NCI-H526 (cell line): ENCODE measurements around the gene HADH.

Source experiments
- DNase-seq, 2 experiments: peaks; one replicate each; lab custom pipeline; 2025; lab: John Stamatoyannopoulos, UW

The HADH gene

GRCh38 chr4:108058685-108059440, 69.2 kb downstream of the HADH start:
- peak; percentile 22 to 49 for DNase-seq

- DNase-seq = peak; percentile 48 to 73
Measured at GRCh38 chr4:108060164-108060563, 70.5 kb downstream of the HADH start.

GRCh38 chr4:108060686-108061321, 71.1 kb downstream of the HADH start:
- peak in 1 of 2 experiments; percentile 5 for DNase-seq

- DNase-seq = no peak
Measured at GRCh38 chr4:108068442-108068841, 78.8 kb downstream of the HADH start.

- no peak for DNase-seq
Measured at GRCh38 chr4:108070775-108071174, 81.1 kb downstream of the HADH start.

GRCh38 chr4:108072300-108072699, 82.6 kb downstream of the HADH start:
- DNase-seq = peak; percentile 48 to 61

- DNase-seq = no peak
Measured at GRCh38 chr4:108078024-108078733, 88.5 kb downstream of the HADH start.

- DNase-seq = no peak
Measured at GRCh38 chr4:108080747-108081146, 91.1 kb downstream of the HADH start.

- no peak for DNase-seq
Measured at GRCh38 chr4:108081256-108081655, 91.6 kb downstream of the HADH start.
